ENCODE results near the gene TNRC6B. TPM values are rescaled to one million over a fixed set of nuclear protein-coding genes. Genes with fewer than 3 reads are reported as not detected.

TNRC6B gene
- total RNA-seq, 1 donor from 2014 or later = 60.0 TPM

DNA sequence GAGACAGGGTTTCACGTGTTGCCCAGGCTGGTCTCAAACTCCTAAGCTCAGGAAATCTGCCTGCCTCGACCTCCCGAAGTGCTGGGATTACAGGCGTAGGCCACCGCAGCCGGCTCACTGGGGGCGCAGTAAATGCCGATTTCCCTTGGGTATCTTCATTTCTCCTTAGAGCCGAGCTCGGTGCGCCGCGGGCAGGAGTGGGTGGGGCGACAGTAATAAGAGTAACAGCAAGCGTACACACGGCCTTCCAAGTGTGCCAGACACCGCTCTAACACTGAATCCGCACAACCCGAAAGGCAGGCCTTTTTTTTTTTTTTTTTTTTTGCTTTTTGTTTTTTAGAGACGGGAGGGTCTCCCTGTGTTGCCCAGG lies 168.1 kb downstream of the TNRC6B start:
- Histone ChIP-seq H3K4me1 (peaks cover 8% of the 10 kb centered on the region), H2AFZ (replicated peaks) (peak overlapping the region; percentile 60), H3K79me2 (ENCODE audit: low read depth) (peaks cover 45% of the 10 kb centered on the region), H3K9ac (peak overlapping the region; percentile 49), H3K27ac (peak overlapping the region; percentile 74), H3K4me2 (peak overlapping the region; percentile 84), H3K36me3 (peaks cover 8% of the 10 kb centered on the region), H3K4me3 (peak overlapping the region; percentile 64), H3K9me3 (ENCODE audit: low read depth) (no peaks in the 10 kb centered on the region), H3F3A (ENCODE audit: low read depth) (peaks cover 12% of the 10 kb centered on the region), H3K27me3 (no peaks in the 10 kb centered on the region), H4K20me1 (ENCODE audit: low read depth) (peaks cover 19% of the 10 kb centered on the region)
- Mint-ChIP-seq H3K9me3 (no peaks in the 10 kb centered on the region), H3K36me3 (no peaks in the 10 kb centered on the region), H3K27me3 (ENCODE audit: insufficient read depth, low read depth) (no peaks in the 10 kb centered on the region), H3K27ac (peak overlapping the region; percentile 97), H3K4me1 (peaks cover 13% of the 10 kb centered on the region), H3K4me3 (peak overlapping the region; percentile 99)
- peak; percentile 53 for DNase-seq (ENCODE audit: low spot score)
- TF ChIP-seq EZH2phosphoT487 (IDR thresholded peaks at IDR 0.05) (no peak), EZH2 (IDR thresholded peaks at IDR 0.05) (no peak), CTCF (IDR thresholded peaks at IDR 0.05) (no peak)

GRCh38 chr22:40346185-40347118 lies 168.7 kb downstream of the TNRC6B start, which contains the start of gene ADSL:
ADSL (plus strand) TSS chr22:40346500; CDS start chr22:40346559, 59 bp downstream.
- H2AFZ ChIP-seq (replicated peaks) = peak within 1 kb of the TSS; percentile 79
- no peaks in the 10 kb centered on the region for H3K9me3 ChIP-seq (ENCODE audit: low read depth)
- H3K4me2 ChIP-seq = peak within 1 kb of the TSS; percentile 84
- H3K36me3 Mint-ChIP-seq = no peaks in the 10 kb centered on the region
- peaks cover 50% of the 10 kb centered on the region for H3K79me2 ChIP-seq (ENCODE audit: low read depth)
- H3K9me3 Mint-ChIP-seq = no peaks in the 10 kb centered on the region
- H3K4me1 Mint-ChIP-seq = peaks cover 13% of the 10 kb centered on the region
- peaks cover 19% of the 10 kb centered on the region for H4K20me1 ChIP-seq (ENCODE audit: low read depth)
- peak within 1 kb of the TSS; percentile 54 for H3K9ac ChIP-seq
- TF ChIP-seq CTCF (IDR thresholded peaks at IDR 0.05) (peak; percentile 2), EZH2phosphoT487 (IDR thresholded peaks at IDR 0.05) (no peak), EZH2 (IDR thresholded peaks at IDR 0.05) (peak; percentile 13)
- H3K27ac ChIP-seq = peak within 1 kb of the TSS; percentile 74
- no peaks in the 10 kb centered on the region for H3K27me3 ChIP-seq
- peak within 1 kb of the TSS; percentile 64 for H3K4me3 ChIP-seq
- peak within 1 kb of the TSS; percentile 97 for H3K27ac Mint-ChIP-seq
- H3K4me1 ChIP-seq = peaks cover 8% of the 10 kb centered on the region
- peak within 1 kb of the TSS; percentile 99 for H3K4me3 Mint-ChIP-seq
- H3F3A ChIP-seq (ENCODE audit: low read depth) = peaks cover 12% of the 10 kb centered on the region
- DNase-seq (ENCODE audit: low spot score) = peak; percentile 94
- no peaks in the 10 kb centered on the region for H3K27me3 Mint-ChIP-seq (ENCODE audit: insufficient read depth, low read depth)
- peaks cover 8% of the 10 kb centered on the region for H3K36me3 ChIP-seq

- Mint-ChIP-seq H3K27ac (no peak overlapping the region), H3K9me3 (no peaks in the 10 kb centered on the region), H3K27me3 (ENCODE audit: insufficient read depth, low read depth) (peaks cover 2% of the 10 kb centered on the region), H3K4me3 (peak overlapping the region; percentile 99), H3K4me1 (peaks cover 13% of the 10 kb centered on the region), H3K36me3 (peaks cover 3% of the 10 kb centered on the region)
- H3K9me3 ChIP-seq (ENCODE audit: low read depth) = no peaks in the 10 kb centered on the region
- peaks cover 8% of the 10 kb centered on the region for H3K4me1 ChIP-seq
- no peak overlapping the region for H2AFZ ChIP-seq (replicated peaks)
- peaks cover 8% of the 10 kb centered on the region for H3K36me3 ChIP-seq
- peak overlapping the region; percentile 84 for H3K4me2 ChIP-seq
- TF ChIP-seq CTCF (IDR thresholded peaks at IDR 0.05) = no peak
- TF ChIP-seq EZH2phosphoT487 (IDR thresholded peaks at IDR 0.05) = no peak
- TF ChIP-seq EZH2 (IDR thresholded peaks at IDR 0.05) = no peak
- H3K4me3 ChIP-seq = peak overlapping the region; percentile 64
- peaks cover 12% of the 10 kb centered on the region for H3F3A ChIP-seq (ENCODE audit: low read depth)
- no peak for DNase-seq (ENCODE audit: low spot score)
- peaks cover 56% of the 10 kb centered on the region for H3K79me2 ChIP-seq (ENCODE audit: low read depth)
- H3K27ac ChIP-seq = no peak overlapping the region
- H3K9ac ChIP-seq = peak overlapping the region; percentile 54
- H4K20me1 ChIP-seq (ENCODE audit: low read depth) = peaks cover 19% of the 10 kb centered on the region
- no peaks in the 10 kb centered on the region for H3K27me3 ChIP-seq
These were observed 169.6 kb downstream of the TNRC6B start for GRCh38 chr22:40347300-40347699.

Data from neural progenitor cell (in vitro differentiated cells).